Sigmoid colon (tissue), 7 donors: ENCODE data around the gene GALNT6. TPM values are rescaled to one million over a fixed set of nuclear protein-coding genes. Genes with fewer than 3 reads are reported as not detected.
"Not testable (repeated sequence)": the region's sequence is repeated elsewhere in the genome, so short reads cannot be mapped to it uniquely, and the experiment has no call there.

Experiments
- DNase-seq: peaks from one replicate; pipeline ENCODE4 v3.0.0-alpha.2; 2019
- H3K27ac ChIP-seq, 4 donors: fragments of 200-600 bp; sonication (generic); one replicate each; pipeline ENCODE4 v1.5.1; 2016 to 2019; ENCODE audit warnings: mild to moderate bottlenecking in 1 of 4
- H3K27me3 ChIP-seq, 3 donors: fragments of 200-600 bp; sonication (generic); one replicate each; pipeline ENCODE4 v1.5.1; 2019; ENCODE audit warnings: mild to moderate bottlenecking in 1 of 3
- H3K36me3 ChIP-seq, 4 donors: fragments of 200-600 bp; sonication (generic); one replicate each; pipeline ENCODE4 v1.5.1; 2016 to 2019
- H3K4me1 ChIP-seq, 4 donors: fragments of 200-600 bp; sonication (generic); one replicate each; pipeline ENCODE4 v1.5.1; 2017 to 2019
- H3K4me3 ChIP-seq, 4 donors: fragments of 200-600 bp; sonication (generic); one replicate each; pipeline ENCODE4 v1.5.1; 2017 to 2019; ENCODE audit warnings: mild to moderate bottlenecking in 2 of 4, moderate library complexity in 1 of 4
- H3K9me3 ChIP-seq, 4 donors: fragments of 200-600 bp in 3 of 4; sonication (generic) in 3 of 4; one replicate each; pipeline versions ENCODE4 v1.5.1 to v1.6.1; 2013 to 2019
- EP300 ChIP-seq, 4 donors: sonication (generic); formaldehyde crosslinking; IDR thresholded peaks; one replicate each; pipeline ENCODE4 v1.6.1; 2017; ENCODE audit warnings: antibody characterized with exemption in 4 of 4
- POLR2A ChIP-seq, 2 donors: fragments of 450-650 bp; IDR thresholded peaks; one replicate each; pipeline ENCODE4 v1.6.1; 2016; ENCODE audit warnings: antibody characterized with exemption in 2 of 2, mild to moderate bottlenecking in 2 of 2, moderate library complexity in 2 of 2
- POLR2AphosphoS5 ChIP-seq, 4 donors: sonication (generic); formaldehyde crosslinking; IDR thresholded peaks; one replicate each; pipeline ENCODE4 v1.6.1; 2017; ENCODE audit warnings: antibody characterized with exemption in 4 of 4
- WGBS, 2 donors: extraction: QIAGEN DNeasy Blood & Tissue Kit; methylation state at CpG; one replicate each; pipeline ENCODE4 v1.1.7; 2013; 5-methylcytosine and 5-hydroxymethylcytosine counted together
- intact Hi-C: fragments of 100-400 bp; cut with DNase I; formaldehyde crosslinking; loops from one replicate; pipeline ENCODE4 v1.15.1; 2023
- polyA plus RNA-seq, 3 donors: library from polyadenylated mRNA; stranded (reverse); fragments of 200-250 nt; gene quantifications; one replicate each; pipeline ENCODE4 v1.2.3, GENCODE V29; 2013
- total RNA-seq, 4 donors: library from RNA; depleted of rRNA; stranded (reverse); fragments of >200 nt; gene quantifications; one replicate each; pipeline ENCODE4 v1.1.0, GENCODE V29; 2016
- TF ChIP-seq, protein P1 (sequence below), 4 experiments: fragments of 450-650 bp in 3 of 4; fragments of 200-600 bp in 1 of 4; IDR thresholded peaks; one replicate each; pipeline ENCODE4 v1.5.1; 2016 to 2019; ENCODE audit warnings: antibody characterized with exemption in 4 of 4, mild to moderate bottlenecking in 3 of 4, moderate library complexity in 2 of 4
- donor health status: healthy with polysubstance abuse.
- donor health status: Bipolar disorder and iron deficiency.
- donor health status: healthy.

The GALNT6 gene
- total and polyA plus RNA-seq, 7 donors: 1.6 to 10.6 (median 6.6) TPM

GRCh38 chr12:51321882-51322281 lies 69.3 kb downstream of the GALNT6 start:
- TF ChIP-seq, protein P1, sequence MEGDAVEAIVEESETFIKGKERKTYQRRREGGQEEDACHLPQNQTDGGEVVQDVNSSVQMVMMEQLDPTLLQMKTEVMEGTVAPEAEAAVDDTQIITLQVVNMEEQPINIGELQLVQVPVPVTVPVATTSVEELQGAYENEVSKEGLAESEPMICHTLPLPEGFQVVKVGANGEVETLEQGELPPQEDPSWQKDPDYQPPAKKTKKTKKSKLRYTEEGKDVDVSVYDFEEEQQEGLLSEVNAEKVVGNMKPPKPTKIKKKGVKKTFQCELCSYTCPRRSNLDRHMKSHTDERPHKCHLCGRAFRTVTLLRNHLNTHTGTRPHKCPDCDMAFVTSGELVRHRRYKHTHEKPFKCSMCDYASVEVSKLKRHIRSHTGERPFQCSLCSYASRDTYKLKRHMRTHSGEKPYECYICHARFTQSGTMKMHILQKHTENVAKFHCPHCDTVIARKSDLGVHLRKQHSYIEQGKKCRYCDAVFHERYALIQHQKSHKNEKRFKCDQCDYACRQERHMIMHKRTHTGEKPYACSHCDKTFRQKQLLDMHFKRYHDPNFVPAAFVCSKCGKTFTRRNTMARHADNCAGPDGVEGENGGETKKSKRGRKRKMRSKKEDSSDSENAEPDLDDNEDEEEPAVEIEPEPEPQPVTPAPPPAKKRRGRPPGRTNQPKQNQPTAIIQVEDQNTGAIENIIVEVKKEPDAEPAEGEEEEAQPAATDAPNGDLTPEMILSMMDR (IDR thresholded peaks at IDR 0.05): no peak
- TF ChIP-seq POLR2AphosphoS5 (IDR thresholded peaks at IDR 0.05) (no peak), EP300 (IDR thresholded peaks at IDR 0.05) (no peak), POLR2A (IDR thresholded peaks at IDR 0.05) (no peak)

GRCh38 chr12:51320695-51321320 lies 70.4 kb downstream of the GALNT6 start:
- intact Hi-C loops: no loop called here
- H3K27ac ChIP-seq: no peak overlapping the region
- H3K4me3 ChIP-seq: no peak overlapping the region
- no peaks in the 10 kb centered on the region for H3K27me3 ChIP-seq
- TF ChIP-seq, protein P1 (IDR thresholded peaks at IDR 0.05): no peak
- TF ChIP-seq EP300 (IDR thresholded peaks at IDR 0.05) (no peak), POLR2A (IDR thresholded peaks at IDR 0.05) (no peak), POLR2AphosphoS5 (IDR thresholded peaks at IDR 0.05) (no peak)
- WGBS, 2 donors: 22 to 23% methylated on average over 3 of the region's 3 CpGs
- H3K9me3 ChIP-seq: no peaks in the 10 kb centered on the region
- DNase-seq: no peak
- no peaks in the 10 kb centered on the region for H3K4me1 ChIP-seq
- H3K36me3 ChIP-seq: no peaks in the 10 kb centered on the region

More at GRCh38 chr12:51321882-51322281, 69.3 kb downstream of the GALNT6 start:
- WGBS, 2 donors: 92 to 97% methylated on average over 3 of the region's 3 CpGs
- Histone ChIP-seq H3K4me3 (no peak overlapping the region), H3K27ac (no peak overlapping the region), H3K27me3 (no peaks in the 10 kb centered on the region), H3K36me3 (no peaks in the 10 kb centered on the region), H3K4me1 (no peaks in the 10 kb centered on the region), H3K9me3 (no peaks in the 10 kb centered on the region)
- DNase-seq: no peak
- intact Hi-C loops: no loop called here

GRCh38 chr12:51320311-51320694 lies 70.9 kb downstream of the GALNT6 start:
- H3K4me1 ChIP-seq: no peaks in the 10 kb centered on the region
- no peak overlapping the region for H3K4me3 ChIP-seq
- 61 to 74% methylated on average over 4 of the region's 4 CpGs for WGBS, 2 donors
- intact Hi-C loops: no loop called here
- H3K9me3 ChIP-seq: no peaks in the 10 kb centered on the region
- no peak overlapping the region for H3K27ac ChIP-seq
- no peaks in the 10 kb centered on the region for H3K27me3 ChIP-seq
- TF ChIP-seq POLR2AphosphoS5 (IDR thresholded peaks at IDR 0.05) (no peak), POLR2A (IDR thresholded peaks at IDR 0.05) (no peak), EP300 (IDR thresholded peaks at IDR 0.05) (no peak)
- TF ChIP-seq, protein P1 (IDR thresholded peaks at IDR 0.05): no peak
- DNase-seq: no peak
- no peaks in the 10 kb centered on the region for H3K36me3 ChIP-seq

DNA sequence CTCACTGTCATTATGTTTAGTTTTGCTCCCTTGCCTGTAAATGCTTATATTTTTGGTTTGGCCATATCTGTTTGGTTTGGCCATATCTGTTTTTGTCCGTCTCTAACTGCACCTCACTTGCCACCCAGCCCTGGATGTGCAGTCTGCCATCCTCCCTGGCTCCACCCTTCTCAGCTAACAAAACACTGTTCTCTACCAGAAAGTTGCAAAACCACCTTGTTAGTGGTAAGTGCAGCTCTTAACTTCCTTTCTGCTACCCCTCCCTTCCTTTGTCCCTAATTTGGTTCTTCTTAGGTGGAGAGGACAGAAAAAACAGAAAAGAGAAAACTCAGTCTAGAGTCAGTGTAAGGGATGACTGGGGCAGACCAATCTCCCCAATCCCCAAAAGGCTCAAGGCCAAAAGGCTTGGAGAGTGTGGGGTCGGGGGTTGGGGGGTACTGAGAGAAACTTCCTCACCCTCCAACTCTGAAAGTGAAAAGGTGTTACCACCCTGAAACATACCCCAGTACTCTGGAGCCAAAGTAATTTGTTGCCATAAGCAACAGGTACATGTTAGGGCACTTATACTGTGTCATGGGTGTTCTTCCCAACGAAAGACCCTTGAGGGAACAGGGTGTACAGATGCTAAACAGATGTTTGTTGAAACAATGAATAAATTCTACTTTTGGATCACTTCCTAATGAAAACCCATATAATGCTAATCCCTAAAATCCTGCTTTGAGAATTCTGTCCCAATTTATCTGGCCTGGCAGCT lies 72.2 kb downstream of the GALNT6 start:
- intact Hi-C loops: no loop called here
- H3K9me3 ChIP-seq: no peaks in the 10 kb centered on the region
- no peak for TF ChIP-seq EP300 (IDR thresholded peaks at IDR 0.05)
- TF ChIP-seq POLR2AphosphoS5 (IDR thresholded peaks at IDR 0.05): no peak
- TF ChIP-seq POLR2A (IDR thresholded peaks at IDR 0.05): no peak
- WGBS, 2 donors: 36 to 37% methylated on average over 3 of the region's 3 CpGs
- DNase-seq: no peak
- no peak overlapping the region for H3K27ac ChIP-seq
- H3K4me3 ChIP-seq: no peak overlapping the region
- H3K27me3 ChIP-seq: no peaks in the 10 kb centered on the region
- H3K4me1 ChIP-seq: no peaks in the 10 kb centered on the region
- H3K36me3 ChIP-seq: no peaks in the 10 kb centered on the region

GRCh38 chr12:51318057-51318806 lies 73.0 kb downstream of the GALNT6 start:
- DNase-seq, intact Hi-C loops, H3K4me3 ChIP-seq, H3K27ac ChIP-seq, H3K9me3 ChIP-seq, H3K27me3 ChIP-seq, H3K36me3 ChIP-seq, H3K4me1 ChIP-seq: not testable (repeated sequence)
- 70 to 89% methylated on average over 8 of the region's 8 CpGs for WGBS, 2 donors
